DMS114 treated with DMSO at 0.1 percent for 48 hours (cell line): ENCODE results near the gene TRAPPC14.
"Not testable (repeated sequence)": the region's sequence is repeated elsewhere in the genome, so short reads cannot be mapped to it uniquely, and the experiment has no call there.

Source experiments
- DNase-seq: peaks from one replicate; lab custom pipeline; 2025; ENCODE audit not compliant: unreplicated experiment; lab: John Stamatoyannopoulos, UW

The TRAPPC14 gene

DNA sequence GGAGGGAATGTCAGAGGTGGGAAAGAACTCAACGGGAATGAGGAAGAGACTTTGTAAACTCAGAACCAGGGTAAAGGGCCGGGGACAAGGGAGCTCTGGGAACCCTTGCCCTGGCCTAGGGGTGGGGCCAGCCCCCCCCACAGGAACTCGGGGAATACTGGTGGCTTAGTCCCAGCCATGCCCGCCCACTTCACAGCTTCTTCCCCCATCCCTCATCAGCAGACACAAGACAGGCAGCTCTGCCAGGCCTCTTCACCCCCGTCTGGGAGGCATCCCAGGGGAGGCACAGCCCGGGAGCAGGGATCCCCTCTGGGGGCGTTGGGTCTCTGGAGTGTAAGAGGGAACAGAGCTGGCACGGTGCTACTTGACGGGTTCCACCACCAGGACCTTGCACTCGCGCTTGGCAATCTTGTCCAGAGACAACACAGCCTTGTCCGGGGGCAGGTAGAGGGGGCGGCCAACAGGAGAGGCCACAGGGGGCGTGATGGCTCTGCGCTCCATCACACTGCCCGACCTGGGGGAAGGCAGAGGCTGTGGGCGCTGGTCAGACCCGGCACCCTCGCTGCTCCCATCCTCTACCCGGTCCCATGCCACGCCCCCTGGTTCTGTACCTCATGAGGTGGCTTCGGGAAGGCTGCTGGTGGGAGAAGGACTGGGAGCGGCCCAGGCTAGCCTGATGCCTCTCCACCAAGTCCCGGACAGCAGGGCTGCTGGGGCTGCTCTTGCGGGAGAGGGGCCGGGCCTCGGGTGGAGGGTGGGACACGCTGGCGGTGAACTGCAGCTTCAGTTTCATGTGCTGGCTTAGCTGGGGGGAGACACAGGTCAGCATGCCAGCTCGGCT, 3.7 kb downstream of the TRAPPC14 start:
- no peak for DNase-seq

DNA sequence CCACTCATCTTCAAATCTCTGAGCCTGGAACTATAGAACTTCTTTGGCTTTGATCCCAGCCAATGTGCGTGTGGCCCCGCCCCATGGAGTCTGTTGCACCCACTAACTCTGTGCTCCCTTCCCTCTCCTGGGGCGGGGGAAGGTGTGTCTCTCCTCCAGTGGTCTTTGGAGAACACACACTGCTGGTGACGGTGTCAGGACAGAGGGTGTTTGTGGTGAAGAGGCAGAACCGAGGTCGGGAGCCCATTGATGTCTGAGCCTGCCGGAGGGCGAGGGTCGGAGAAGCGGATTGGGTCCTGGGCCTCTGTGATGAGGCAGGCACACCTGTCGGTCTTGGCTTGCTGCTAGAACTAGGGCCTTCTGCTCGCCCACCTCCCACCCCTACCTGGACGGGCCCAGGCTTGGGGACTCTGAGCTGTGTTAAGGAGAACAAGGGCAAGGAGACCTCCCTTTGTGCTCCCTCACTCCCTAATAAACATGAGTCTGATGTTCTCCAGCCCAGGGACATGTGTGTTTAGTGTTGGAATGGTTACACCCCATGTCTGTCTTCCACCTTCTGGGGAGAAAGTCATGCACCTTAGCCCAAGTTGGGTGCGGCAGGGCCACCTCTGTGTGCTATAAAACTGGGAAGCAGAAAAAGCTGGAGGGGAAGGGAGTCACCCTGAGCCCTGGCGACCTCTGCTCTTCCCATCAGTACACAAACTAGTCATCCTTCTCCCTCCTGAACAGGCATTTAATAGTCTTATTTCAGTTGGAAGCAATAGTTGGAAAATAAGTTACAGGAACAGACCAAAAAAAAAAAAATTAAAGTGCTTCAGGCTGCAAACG, 4.6 kb downstream of the TRAPPC14 start:
- no peak for DNase-seq

DNA sequence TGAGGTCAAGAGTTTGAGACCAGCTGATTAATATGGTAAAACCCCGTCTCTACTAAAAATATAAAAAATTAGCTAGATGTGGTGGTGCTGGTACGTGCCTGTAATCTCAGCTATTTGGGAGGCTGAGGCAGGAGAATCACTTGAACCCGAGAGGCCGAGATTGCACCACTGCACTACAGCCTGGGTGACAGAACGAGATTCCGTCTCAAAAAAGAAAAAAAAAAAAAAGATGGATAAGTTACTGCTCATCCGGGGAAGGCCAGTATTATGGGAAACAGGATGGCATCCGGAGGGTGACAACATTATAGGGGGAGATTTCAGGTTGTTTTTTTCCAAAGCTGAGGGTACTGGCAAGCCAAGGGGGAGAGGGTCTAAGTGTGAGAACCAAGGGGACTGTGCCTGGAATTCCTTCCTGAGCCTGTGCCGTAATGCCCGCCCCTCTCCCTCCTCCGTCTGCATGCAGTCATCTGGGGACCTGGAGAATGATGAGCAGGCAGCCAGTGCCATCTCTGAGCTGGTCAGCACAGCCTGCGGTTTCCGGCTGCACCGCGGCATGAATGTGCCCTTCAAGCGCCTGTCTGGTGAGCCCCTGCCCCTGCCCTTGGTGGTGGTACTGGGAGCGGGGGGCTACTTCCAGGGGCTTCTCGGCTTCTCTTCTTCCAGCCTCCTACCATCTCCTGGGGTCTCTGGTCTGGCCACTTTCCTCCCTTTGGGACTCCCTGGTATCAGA, 5.4 kb downstream of the TRAPPC14 start:
- no peak for DNase-seq

DNA sequence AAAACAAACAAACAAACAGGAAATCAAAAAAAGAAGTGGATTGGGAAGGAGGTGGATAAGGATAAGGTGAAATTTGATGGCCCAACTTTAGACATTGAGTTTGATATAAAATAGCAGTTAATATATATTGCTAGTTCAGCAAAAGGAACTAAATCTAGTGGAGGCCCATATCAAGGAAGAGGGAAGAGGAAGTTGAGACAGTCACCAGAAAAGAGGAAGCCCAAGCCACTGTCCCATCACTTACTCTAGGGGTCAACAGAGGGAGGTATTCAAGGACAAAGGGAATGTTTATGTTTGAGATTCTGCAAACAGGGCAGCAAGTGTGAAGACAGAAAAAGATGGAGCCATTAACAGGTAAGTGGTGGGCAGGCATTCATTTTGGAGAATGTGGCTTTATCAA, 6.1 kb downstream of the TRAPPC14 start:
- DNase-seq: no peak

DNA sequence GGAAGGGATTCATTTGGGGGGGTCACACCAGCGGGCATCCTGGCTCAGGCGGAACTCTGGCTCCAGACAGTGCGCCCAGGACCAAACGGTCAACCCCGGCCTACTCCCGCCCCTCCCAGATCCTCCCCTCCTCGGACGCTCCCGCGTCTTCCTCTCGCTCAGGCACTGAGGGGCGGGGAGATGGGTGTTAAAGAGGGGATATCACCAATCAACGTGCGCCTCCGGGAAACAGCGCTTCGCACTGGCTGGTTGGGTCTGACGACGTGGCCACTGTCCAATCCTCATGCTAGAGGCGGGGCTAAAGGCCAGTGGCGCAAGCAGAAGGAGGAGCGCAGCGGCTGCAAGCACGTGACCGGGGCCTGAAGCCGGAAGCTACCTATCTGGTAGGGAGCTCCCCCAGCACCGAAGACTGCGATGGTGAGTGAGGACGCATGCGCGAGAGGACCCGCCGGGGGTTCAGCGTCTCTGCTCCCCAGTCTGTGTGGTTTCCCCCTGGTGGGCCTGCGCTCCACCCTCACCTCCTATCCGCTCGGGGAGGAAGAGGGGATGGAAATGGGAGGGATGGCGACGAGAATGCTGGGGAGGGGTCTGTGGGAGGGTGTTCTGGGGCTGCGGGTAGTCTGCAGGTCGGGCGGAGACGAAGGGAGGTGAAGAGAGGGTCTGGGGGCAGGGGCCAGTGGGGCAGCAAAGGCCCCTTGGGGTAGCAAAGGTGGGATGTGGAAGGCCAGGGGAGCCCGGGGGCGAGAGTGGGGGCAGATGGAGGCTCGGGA, 9.8 kb downstream of the TRAPPC14 start, which contains the start of gene LAMTOR4:
Gene LAMTOR4 (plus strand): TSS at position 360 of the 770 bp plus-strand sequence. CDS start 55 bp downstream, at position 415.
- peak; percentile 97 for DNase-seq

DNA sequence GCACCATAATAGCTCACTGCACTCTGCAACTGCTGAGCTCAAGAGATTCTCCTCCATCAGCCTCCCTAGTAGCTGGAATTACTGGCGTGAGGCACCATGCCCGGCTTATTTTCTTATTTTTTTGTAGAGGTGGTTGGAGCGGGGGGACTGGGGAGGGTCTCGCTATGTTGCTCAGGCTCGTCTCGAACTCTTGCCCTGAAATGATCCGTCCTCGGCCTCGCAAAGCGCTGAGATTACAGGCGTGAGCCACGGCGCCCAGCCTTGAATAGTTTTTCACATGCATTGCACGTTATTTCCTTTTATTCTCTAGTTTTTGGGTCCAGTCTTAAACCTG, 10.3 kb downstream of the TRAPPC14 start:
- no peak for DNase-seq

DNA sequence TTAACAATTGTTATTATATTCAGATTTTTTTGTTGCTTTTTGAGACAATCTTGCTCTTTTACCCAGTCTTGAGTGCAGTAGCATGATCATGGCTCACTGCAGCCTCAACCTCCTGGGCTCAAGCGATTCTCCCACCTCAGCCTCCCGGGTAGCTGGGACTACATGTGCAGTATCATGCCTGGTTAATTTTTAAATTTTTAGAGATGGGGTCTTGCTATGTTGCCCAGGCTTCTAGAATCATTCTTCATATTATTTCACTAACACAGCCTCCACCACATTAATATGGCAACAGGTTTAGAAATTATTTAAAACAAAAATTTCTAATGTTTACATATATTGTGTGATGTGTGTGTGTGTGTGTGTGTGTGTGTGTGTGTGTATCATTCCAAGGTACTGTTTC, 11.2 kb downstream of the TRAPPC14 start:
- DNase-seq: no peak

DNA sequence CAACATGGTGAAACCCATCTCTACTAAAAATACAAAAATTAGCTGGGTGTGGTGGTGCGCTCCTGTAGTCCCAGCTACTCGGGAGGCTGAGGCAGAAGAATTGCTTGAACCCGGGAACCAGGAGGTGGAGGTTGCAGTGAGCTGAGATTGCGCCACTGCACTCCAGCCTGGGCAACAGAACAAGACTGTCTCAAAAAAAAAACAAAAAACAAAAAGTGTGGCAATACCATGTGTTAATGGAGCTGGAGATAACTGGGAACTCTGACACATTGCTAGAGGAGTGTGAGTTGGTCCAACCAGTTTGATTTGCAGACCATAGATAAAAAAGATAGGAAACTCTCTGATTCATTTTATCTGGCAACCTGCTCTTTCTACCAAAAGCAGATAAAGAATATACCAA, 12.2 kb downstream of the TRAPPC14 start:
- DNase-seq: not testable (repeated sequence)

DNA sequence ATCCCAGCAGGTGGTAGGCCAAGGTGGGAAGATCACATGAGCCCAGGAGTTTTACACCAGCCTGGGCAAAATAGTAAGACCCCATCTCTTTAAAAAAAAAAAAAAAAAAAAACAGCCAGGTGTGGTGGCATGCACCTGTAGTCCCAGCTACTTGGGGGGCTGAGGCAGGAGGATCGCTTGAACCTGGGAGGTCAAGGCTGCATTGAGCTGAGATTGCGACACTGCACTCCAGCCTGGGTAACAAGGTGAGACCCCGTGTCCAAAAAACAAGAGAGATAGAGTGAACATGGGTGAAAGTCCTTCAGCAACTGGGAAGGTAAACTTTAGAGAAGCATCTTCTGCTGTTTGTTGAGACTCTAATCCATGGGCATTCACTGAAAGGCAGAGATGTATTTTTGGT, 16.1 kb downstream of the TRAPPC14 start:
- no peak for DNase-seq

DNA sequence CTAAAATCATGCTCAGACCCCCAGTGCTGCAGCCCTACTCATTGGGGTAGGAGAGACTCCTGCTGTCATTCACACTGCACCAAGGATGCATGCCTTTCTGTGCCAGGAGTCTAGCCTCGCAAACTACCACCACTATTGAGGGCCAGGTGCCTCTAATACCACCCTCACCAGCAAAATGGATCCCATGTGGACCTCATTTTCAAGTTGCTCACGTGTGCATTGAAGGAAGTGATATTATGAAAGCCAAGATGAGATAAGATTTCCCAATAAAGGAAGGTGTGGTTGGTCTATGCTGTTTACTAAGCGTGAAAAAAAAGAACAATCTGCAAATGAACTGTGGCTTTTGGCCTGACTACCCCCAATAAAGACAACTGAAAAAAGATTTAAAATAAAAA, 17.0 kb downstream of the TRAPPC14 start:
- DNase-seq: no peak

DNA sequence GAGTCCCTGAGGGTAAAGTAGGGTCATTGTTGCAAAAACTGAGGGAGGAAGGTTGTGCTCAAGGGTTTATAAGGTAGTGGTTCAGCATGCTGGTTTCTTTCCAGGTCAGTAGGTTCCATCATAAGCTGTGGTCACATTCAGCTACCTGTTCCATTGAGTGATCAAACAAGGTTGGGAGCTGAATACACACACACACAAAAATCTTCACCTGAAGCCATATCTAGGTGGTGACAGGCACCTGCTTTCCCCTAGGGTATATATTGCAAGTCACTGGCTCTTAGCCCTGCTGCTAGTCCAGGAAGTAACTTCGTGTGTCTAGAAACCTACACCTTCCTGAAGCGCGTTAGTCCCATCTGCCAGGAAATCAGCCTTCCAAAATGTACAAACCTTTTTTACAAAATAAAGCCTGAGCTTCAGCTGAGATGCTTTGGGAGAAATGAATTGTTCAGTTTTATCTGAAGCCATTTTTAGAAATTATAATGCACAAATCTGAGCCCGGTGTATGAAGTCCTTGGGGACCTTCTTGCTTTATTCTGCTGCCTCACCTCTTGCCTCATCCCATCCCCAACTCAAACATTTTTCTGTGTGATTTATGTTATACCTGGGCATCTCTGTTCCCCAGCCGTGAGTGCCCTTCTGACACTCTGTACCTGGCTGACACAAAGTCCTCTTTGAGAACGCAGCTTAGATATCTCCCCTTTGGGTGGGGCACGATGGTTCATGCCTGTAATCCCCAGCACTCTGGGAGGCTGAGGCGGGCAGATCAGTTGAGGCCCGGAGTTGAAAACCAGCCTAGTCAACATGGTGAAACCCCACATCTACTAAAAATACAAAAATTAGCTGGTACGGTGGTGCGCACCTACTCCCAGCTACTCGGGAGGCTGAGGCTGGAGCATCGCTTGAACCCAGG, 20.4 kb downstream of the TRAPPC14 start:
- no peak for DNase-seq

DNA sequence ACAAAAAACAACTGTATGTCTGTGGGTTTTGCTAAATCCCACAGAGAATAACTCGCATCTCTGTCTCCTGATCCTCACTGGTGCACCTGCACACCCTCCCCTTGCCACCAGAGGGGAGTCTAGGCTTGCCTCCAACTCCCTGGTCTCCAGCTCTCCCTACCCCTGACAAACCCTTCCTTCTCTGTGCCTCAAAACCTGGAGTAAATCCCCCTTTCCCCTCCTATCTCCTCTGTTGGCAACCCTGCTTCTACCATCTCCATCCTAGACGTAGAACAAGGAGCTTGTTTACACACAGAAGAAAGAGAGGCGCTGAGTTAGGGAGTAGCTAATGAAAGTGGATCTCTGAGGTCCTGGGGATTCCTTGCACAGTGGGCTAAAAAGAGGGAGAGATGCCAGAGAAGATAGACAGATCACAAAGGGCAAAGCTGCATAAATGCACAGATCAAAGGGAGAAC, 25.8 kb downstream of the TRAPPC14 start:
- DNase-seq: peak; percentile 48

DNA sequence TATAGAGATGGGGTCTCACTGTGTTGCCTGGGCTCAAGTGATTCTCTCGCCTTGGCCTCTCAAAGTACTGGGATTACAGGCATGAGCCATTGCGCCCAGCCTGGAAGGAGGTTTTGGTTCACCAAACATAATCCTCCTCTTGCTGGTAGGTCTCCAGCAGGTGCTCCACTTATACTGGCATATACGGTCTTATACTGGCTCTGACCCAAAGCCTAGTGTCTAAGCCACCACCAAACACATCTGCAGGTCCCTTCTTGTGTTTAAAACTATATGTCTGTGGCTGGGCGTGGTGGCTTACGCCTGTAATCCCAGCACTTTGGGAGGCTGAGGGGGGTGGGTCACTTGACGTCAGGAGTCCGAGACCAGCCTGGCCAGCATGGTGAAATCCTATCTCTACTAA, 26.4 kb downstream of the TRAPPC14 start:
- DNase-seq: no peak

DNA sequence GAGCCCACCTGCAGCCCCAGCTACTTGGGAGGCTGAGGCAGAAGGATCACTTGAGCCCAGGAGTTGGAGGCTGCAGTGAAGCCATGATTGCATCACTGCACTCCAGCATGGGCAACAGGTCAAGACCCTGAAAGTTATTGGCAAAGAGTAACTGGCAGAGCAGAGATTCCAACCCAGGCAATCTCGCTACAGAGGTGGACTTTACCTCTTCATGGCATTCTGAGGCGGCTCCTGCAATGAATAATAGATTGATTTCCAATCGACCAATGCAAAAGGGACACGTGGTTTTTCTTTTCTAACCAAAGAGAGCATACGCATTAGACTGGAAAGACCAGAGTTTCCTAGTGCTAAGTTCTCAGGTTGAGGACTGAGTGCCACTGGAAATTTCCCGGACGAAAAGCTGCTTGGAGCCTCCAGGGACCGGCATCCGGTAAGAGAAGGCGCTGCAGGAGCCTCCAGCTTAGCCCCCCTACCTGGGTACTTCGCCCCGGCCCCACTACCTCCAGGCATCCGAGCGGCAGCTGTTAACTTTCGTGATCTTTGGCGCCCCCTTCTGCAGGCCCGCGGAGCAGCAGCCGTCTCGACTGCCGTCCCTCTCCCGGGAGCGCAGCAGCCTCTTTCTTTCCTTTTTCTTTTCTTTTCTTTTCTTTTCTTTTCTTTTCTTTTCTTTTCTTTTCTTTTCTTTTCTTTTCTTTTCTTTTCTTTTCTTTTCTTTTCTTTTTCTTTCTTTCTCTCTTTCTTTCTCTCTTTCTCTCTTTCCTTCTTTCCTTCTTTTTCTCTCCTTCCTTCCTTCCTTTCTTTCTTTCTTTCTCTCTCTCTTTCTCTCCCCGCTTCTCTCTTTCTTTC, 27.7 kb downstream of the TRAPPC14 start:
- DNase-seq: peak; percentile 33

DNA sequence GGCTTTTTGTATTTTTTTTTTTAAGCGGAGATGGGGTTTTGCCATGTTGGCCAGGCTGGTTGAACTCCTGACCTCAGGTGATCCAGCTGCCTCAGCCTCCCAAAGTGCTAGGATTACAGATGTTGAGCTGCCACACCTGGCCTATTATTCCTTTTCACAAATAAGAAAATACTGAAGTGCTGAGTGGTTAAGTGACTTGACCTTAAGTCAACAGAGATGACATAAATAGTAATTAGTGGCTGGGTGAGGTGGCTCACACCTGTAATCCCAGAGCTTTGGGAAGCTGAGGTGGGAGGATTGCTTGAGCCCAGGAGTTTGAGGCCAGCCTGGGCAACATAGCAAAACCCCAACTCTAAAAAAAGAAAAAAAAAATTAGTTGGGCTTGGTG, 28.3 kb downstream of the TRAPPC14 start:
- DNase-seq: not testable (repeated sequence)

DNA sequence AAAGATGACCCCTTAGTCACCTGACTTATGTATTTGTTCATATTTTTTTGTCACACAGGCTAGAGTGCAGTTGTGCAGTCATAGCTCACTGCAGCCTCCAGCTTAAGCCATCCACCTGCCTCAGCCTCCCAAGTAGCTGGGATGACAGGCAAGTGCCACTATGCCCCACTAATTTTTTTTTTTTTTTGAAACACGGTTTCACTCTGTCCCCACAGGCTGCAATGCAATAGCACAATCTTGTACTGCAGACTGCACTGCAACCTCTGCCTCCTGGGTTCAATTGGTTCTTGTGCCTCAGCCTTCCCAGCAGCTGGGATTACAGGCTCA, 29.9 kb downstream of the TRAPPC14 start:
- DNase-seq: no peak

DNA sequence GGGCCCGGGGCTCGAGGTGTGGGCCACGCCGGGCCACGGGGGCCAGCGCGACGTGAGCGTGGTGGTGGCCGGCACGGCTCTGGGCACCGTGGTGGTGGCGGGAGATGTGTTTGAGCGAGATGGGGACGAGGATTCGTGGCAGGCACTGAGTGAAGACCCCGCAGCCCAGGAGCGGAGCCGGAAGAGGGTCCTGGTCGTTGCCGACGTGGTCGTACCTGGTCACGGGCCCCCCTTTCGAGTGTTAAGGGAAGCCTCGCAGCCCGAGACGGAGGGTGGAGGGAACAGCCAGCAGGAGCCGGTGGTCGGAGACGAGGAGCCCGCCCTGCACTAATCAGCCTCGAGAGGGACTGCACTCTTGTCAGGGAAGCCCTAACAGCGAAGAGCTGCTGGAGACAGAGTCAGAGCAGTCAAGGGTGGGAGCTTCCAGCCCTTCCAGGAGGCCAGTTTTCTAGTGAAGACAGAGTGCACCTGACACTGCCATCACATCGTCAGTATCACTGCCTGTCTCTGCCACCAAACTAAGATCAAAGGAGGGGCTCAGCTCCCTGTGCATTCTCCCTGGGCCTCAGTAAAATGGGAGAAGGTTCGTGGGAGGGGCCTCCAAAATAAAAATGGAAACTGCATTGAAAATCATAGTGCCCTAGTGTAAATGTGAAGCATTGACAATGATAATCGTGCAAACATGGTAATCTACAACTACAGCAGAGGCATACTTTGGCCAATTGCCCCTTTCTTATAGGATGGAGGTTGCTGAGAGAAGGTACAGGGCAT, 30.5 kb downstream of the TRAPPC14 start:
- no peak for DNase-seq
